ENCODE results near the gene PEX11G. TPM values are rescaled to one million over a fixed set of nuclear protein-coding genes. Genes with fewer than 3 reads are reported as not detected.

Gene PEX11G
- total RNA-seq, 1 experiment from 2014 or later: 9.1 TPM

DNA sequence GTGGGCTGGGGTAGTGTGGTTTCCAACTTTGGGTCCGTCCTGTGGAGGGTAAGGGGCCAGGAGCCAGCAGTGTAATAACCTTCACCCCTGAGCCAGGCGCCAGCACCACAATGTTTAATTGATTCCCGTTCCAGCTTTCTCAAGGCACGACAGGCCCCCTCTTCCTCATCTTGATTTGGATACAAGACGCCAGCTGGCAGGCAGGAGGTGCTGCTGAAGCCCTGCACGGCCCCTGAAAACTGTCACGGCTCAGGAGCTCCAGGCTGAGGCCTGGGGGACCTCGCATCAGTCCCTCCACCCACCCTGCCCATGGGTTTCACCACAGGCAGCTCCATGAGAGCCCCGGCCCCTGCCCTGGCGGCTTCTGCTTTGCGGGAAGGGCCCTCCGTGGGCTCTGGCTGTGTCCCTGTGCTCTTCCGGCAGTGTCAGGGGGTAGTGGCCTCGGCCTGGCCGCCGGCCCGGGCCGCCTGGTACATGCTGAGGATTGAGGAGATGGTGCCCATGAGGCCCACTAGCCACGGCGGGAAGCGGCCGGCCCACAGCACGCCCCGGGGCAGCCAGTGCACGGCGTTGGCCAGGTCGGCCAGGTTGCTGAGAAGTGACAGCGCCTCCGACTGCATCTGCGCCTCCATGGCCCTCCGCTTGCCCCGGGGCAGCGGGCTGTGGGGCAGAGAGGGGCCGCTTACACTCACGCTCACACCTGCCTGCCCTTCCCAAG lies 11.9 kb downstream of the PEX11G start:
- no peak for DNase-seq (ENCODE audit: low read depth)
- in situ Hi-C loops (cut with HindIII; ENCODE audit: low pct_unique_long_range_greater_than_20kb, low sequenced_read_pairs): no loop called here

DNA sequence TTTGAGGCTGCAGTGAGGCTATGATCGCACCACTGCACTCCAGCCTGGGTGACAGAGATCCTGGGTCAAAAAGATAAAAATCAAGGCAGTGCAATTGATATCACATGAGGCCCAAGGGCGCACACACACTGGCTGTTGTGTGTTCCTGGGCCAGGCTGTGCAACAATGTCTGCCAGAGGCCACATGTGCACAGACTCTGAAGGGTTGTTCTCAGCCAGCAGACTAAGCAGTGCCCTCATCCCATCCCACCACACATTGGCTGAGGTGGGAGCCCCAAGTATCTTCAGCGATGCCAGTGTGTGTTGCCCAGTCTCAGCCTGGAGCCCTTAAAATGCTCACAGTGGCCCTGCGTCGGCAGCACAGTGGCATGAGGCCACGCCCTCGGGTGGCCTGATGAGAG lies 12.6 kb downstream of the PEX11G start:
- no peak for DNase-seq (ENCODE audit: low read depth)
- in situ Hi-C loops (cut with HindIII; ENCODE audit: low pct_unique_long_range_greater_than_20kb, low sequenced_read_pairs): no loop called here

DNA sequence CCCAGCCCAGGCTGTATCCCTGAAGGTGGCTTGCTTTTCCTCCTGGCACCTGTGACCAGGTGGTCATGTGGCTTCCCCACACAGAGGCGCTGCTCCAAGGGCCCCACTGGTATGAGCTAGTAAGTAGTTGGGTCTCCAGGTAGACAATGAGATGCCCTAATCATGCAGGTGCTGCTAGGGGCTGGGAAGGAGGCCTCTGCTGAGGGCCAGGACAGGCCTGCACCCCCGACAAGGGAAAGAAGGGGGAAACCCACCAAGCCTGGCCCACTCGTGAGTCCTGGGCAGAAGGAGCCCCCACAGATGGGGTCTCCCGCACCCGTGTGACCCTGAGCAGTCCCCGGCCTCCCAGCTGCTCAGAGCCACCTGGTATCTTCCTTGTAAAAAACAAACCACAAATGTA lies 13.2 kb downstream of the PEX11G start:
- in situ Hi-C loops (cut with HindIII; ENCODE audit: low pct_unique_long_range_greater_than_20kb, low sequenced_read_pairs): no loop called here
- DNase-seq (ENCODE audit: low read depth): no peak

DNA sequence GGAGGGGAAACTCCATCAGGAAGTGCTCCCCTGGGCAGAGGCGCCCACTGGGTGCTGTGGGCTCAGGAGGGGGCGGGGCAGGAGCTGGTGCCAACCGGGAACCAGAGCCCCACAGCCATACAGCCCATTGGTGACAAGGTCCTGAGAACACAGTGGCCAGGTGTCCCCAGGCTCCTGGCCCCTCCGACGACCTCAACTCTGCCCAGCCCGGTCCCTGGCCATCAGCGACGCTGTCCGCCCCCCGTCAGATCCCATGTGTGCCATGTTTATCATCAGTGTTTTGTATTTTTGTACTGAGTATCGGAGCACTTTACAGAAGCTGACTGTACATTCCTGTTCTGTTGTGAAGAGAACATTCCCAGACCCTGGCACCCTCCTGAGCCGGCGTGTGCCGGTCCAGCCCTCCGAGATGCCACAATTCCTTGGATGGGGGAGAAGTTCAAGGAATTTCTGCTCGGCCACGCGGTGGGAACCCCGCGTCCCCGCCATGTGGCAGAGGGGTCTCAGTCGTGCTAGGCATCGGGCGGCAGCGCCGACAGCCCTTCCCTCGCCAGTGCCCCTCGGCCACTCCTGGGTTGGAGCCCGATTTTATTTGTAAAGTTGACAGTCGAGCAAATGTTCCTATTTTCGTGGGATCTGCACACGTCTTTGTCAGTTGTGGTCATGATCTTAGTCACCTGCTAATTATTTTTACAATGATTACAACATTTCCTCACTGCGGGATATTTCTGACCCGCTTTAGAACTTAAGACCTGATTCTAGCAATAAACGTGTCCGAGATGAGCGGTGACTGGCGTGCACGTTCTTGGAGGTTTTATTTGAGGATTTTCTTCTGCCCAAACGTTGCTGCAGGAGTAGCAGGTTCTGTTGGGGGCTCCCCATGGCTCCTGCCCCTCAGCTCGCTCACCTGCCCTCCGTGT lies 16.9 kb downstream of the PEX11G start:
- in situ Hi-C loops (cut with HindIII; ENCODE audit: low pct_unique_long_range_greater_than_20kb, low sequenced_read_pairs): no loop called here
- no peak for DNase-seq (ENCODE audit: low read depth)

DNA sequence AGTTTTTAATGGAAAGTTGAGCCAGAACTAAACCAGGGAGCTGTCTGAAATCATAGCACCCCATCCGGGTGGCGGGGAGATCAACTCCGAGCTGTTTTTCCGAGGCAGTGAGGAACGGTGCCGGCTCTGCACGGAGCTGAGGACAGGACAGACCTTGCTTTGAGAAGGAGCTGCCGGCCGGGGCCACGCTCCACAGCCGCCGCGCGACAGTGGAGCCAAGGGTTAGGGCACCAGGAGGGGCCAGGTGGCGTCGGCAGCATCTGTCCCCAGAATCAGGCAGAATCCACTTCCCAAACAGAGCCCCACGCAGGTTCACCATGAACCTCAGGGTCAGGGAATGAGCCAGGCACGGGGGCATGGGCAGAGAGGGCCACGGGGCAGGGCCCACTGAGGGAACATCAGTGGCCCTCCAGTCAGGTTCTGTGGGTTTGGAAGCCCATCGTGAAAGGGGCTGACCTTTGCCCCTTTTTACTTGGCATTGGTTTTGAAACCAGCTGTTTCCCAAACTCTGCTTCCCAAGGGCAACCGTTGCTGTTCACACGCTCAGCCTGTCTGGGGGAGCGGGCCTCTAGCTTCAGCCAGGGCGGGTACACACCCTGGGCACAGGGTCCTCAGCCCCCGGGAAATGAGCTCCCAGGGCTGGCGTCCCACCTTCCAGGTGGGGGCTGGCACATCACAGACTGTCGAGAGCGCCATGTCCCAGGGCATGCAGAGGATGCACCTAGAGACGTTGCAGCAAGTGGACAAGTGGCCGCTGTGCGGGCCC lies 18.1 kb downstream of the PEX11G start:
- in situ Hi-C loops (cut with HindIII; ENCODE audit: low pct_unique_long_range_greater_than_20kb, low sequenced_read_pairs): no loop called here
- DNase-seq (ENCODE audit: low read depth): no peak

DNA sequence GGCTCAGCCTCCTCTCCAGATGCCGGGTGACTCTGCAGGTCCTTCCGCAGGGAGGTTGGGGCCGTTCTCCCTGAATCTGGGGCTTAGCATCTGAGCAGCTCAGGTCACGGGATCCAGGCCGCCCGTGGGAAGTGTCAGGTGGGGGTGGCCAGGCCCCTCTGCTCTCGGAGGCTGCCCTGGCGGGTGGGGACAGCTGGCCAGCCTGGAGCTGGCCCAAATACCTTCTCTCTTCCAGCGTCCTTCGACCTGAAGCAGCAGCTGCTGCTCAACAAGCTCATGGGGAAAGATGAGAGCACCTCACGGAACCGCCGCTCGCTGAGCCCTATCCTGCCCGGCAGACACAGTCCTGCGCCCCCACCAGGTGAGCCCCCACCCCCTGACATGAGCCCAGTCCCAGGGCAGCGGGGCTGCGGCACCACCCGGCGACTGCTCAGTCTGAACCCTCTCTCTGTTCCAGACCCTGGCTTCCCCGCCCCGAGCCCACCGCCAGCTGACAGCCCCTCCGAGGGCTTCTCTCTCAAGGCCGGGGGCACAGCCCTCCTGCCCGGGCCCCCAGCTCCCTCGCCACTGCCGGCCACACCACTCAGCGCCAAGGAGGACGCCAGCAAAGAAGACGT lies 19.1 kb downstream of the PEX11G start:
- in situ Hi-C loops (cut with HindIII; ENCODE audit: low pct_unique_long_range_greater_than_20kb, low sequenced_read_pairs): no loop called here
- DNase-seq (ENCODE audit: low read depth): no peak

DNA sequence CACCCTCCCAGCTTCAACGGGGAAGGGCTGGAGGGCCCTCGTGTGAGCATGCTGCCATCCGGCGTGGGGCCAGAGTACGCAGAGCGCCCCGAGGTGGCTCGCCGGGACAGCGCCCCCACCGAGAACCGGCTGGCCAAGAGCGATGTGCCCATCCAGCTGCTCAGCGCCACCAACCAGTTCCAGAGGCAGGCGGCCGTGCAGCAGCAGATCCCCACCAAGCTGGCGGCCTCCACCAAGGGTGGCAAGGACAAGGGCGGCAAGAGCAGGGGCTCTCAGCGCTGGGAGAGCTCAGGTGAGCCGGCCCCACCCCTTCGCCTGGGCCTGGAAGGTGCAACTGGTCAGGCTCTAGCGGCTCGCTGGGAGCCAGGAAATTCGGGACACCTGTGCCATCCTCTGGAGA lies 20.0 kb downstream of the PEX11G start:
- in situ Hi-C loops (cut with HindIII; ENCODE audit: low pct_unique_long_range_greater_than_20kb, low sequenced_read_pairs): no loop called here
- DNase-seq (ENCODE audit: low read depth): no peak

DNA sequence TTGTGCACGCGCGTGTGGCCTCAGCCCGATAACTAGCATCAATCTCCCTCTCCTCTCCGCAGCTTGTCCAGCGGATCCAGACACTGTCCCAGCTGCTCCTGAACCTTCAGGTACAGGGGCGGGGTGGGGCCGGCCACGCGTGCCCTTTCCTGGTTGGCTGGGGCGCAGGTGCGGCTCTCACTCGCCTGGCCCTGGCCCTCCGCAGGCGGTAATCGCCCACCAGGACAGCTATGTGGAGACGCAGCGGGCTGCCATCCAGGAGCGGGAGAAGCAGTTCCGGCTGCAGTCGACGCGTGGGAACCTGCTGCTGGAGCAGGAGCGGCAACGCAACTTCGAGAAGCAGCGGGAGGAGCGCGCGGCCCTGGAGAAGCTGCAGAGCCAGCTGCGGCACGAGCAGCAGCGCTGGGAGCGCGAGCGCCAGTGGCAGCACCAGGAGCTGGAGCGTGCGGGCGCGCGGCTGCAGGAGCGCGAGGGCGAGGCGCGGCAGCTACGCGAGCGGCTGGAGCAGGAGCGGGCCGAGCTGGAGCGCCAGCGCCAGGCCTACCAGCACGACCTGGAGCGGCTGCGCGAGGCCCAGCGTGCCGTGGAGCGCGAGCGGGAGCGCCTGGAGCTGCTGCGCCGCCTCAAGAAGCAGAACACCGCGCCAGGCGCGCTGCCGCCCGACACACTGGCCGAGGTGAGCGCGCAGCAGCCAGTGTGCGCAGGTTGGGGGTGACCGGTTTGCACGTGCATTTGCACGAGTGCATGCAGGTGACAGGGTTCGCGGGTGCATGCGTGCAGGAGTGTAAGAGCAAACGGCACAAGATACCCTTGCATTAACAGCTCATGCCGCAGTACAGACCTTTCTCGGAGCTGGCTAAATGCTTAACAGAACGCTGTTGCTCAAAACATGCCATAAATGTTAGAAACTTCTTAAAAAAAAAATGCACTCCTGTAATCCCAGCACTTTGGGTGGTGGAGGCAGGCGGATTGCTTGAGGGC lies 21.5 kb downstream of the PEX11G start:
- DNase-seq (ENCODE audit: low read depth): no peak
- in situ Hi-C loops (cut with HindIII; ENCODE audit: low pct_unique_long_range_greater_than_20kb, low sequenced_read_pairs): no loop called here

DNA sequence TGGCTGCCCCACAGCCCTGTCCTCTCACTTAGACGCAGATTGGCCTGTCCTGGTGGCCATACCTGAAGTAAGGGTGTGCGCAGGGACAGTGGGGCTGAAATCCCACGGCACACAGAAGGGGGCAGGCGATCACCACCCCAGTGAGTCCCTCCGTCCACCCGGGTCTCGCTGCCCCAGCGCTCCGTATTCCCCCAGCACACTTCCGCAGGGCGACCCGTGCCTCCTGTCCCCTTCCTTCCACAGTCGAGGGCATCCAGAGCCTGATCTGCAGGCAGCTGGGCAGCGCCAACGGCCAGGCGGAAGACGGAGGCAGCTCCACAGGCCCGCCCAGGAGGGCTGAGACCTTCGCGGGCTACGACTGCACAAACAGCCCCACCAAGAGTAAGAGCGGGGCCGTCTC lies 25.3 kb downstream of the PEX11G start:
- no peak for DNase-seq (ENCODE audit: low read depth)
- in situ Hi-C loops (cut with HindIII; ENCODE audit: low pct_unique_long_range_greater_than_20kb, low sequenced_read_pairs): no loop called here

DNA sequence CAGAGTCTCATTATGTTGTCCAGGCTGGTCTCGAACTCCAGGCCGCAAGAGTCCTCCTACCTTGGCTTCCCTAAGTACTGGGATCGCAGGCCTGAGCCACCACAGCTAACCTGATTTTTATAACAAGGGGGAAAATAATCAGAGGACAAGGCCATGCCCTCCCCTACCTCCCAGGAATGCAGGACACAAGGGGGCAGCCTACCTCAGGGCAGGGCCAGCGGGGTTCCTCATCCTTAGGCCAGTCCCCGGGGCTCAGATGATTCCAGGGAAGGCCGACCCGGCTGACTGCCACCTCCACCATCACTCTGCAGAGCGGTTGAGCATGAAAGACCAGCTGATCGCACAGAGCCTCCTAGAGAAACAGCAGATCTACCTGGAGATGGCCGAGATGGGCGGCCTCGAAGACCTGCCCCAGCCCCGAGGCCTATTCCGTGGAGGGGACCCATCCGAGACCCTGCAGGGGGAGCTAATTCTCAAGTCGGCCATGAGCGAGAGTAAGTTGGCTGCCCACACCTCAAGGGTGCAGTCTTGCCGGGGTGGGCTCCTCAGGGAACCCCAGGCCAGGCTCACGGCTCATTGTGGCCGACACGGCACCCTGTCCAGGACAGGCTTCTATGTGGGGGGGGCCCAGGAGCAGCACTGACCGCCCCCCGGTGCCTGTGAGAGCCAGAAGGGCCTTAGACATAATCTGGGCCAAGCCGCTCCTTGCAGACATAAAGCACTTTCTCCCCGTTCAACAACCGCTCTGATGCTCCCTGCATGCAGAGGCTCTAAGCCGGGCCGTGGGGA lies 26.8 kb downstream of the PEX11G start:
- in situ Hi-C loops (cut with HindIII; ENCODE audit: low pct_unique_long_range_greater_than_20kb, low sequenced_read_pairs): no loop called here
- no peak for DNase-seq (ENCODE audit: low read depth)

DNA sequence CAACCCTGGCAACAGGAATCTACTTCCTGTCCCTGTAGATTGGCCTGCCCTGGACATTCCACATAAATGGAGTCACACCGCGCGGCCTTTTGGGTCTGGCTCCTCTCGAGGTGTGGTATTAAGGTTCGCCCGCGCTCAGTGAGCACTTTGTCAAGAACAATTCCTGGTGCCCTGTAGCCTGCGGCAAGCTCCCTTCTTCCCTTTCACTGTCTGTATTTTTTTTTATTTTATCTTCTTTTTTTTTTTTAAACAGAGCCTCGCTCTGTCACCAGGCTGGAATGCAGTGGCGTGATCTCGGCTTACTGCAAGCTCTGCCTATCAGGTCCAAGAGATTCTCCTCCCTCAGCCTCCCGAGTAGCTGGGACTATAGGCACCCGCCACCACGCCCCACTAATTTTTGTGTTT lies 28.3 kb downstream of the PEX11G start:
- in situ Hi-C loops (cut with HindIII; ENCODE audit: low pct_unique_long_range_greater_than_20kb, low sequenced_read_pairs): no loop called here
- peak; percentile 26 for DNase-seq (ENCODE audit: low read depth)

DNA sequence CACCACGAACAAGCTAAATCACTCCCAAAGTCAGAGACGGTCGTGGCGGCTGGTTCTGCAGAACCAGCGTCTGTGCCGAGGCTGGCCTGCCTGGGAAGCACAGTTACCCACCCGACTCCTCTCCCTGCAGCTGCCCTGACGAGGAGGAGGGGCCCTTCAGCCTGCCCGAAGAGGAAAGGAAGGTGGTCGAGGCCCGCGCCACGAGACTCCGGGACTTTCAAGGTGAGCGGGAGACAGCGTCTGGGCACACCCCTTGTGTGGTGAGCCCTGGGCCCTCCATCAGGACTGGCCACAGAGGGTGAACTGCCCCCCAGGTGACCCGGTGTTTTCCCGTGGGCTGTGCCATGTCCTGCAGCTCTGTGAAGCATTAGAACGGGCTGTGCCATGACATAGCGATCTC lies 29.1 kb downstream of the PEX11G start:
- no peak for DNase-seq (ENCODE audit: low read depth)
- in situ Hi-C loops (cut with HindIII; ENCODE audit: low pct_unique_long_range_greater_than_20kb, low sequenced_read_pairs): no loop called here

DNA sequence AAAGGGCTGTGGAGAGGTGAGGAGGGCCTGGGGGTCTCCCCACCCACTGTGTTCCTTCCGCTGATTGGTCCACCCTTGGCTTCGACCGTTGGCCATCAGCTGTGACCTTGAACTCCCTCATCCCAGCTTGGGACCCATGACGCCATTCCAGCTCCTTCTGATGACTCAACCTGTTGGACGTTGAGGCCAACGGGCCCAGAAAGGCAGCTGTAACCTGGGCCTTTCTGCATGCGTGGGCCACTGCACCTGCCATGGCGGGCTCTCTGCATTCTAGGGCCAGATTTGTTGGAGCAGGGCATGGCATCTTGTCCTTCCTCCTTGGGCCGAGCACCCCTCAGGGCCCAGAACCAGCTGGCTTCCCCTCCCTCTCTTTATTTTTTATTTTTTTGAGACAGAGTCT lies 30.2 kb downstream of the PEX11G start:
- DNase-seq (ENCODE audit: low read depth): no peak
- in situ Hi-C loops (cut with HindIII; ENCODE audit: low pct_unique_long_range_greater_than_20kb, low sequenced_read_pairs): no loop called here

DNA sequence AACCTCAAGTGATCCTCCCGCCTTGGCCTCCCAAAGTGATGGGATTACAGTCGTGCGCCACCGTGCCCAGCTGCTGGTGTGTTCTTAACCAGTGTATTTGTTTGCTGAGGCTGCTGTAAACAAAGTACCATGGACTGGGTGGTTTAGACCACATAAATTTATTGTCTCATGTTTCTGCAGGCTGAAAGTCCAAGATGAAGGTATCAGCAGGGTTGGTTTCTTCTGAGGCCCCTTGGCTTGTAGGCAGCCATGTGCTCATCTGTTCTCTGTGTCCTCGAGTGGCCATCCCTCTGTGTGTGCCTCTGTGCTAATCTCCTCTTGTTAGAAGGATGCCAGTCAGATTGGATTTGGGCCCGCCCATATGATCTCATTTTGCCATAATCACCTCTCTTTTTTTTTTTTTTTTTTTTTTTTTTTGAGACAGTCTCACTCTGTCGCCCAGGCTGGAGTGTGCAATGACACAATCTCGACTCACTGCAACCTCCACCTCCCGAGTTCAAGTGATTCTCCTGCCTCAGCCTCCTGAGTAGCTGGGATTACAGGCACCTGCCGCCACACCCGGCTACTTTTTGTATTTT lies 31.8 kb downstream of the PEX11G start:
- DNase-seq (ENCODE audit: low read depth): peak; percentile 10
- in situ Hi-C loops (cut with HindIII; ENCODE audit: low pct_unique_long_range_greater_than_20kb, low sequenced_read_pairs): no loop called here

DNA sequence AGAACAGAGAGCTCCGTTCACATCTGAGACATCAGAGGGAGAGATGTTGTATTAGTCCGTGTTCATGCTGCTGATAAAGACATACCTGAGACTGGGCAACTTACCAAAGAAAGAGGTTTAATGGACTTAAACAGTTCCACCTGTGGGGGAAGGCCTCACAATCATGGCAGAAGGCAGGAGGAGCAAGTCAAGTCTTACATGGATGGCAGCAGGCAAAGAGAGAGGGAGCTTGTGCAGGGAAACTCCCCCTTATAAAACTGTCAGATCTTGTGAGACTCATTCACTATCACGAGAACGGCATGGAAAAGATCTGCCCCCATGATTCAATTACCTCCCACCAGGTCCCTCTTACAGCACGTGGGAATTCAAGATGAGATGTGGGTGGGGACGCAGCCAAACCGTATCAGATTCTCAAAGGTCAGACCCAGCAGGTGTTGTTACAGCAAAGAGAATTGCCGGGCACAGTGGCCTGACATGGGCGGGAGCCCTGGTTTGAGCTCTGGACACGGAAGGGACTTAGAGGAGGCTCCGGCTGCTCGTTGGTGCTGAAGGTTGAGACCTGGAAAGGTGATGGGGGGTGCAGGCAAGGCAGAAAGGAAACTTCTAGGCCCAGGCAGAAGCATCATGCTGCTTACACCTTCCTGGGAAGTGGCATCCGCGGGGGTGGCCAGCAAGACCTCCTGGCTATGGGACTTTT lies 33.1 kb downstream of the PEX11G start:
- no peak for DNase-seq (ENCODE audit: low read depth)
- in situ Hi-C loops (cut with HindIII; ENCODE audit: low pct_unique_long_range_greater_than_20kb, low sequenced_read_pairs): no loop called here

DNA sequence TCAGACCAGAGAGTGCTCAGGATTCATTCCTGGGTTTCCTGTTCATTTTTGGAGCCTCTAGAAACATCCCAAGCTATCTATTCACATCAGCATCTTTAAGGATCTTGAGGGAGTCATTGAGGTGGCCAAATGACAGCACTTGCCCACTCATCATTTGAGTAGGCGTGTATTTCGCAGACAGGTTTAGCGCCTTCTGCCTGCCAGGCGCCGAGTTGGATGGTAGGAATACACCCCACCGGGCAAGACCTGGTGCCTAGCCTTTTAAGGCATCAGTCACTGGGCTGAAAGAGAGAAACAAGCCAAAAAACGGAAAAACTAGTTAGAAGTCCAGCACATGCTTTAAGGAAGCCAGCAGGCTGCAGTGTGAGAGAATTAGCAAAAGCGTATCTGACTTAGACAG lies 33.8 kb downstream of the PEX11G start:
- no peak for DNase-seq (ENCODE audit: low read depth)
- in situ Hi-C loops (cut with HindIII; ENCODE audit: low pct_unique_long_range_greater_than_20kb, low sequenced_read_pairs): no loop called here
